Suprapubic skin (tissue), 4 donors: ENCODE measurements around the gene FLNA.

Experiments
- CTCF ChIP-seq, 2 donors: fragments of 200-600 bp in 1 of 2; fragments of 450-650 bp in 1 of 2; sonication (generic) in 1 of 2; IDR thresholded peaks; one replicate each; pipeline ENCODE4 v1.5.1; 2016 to 2019; ENCODE audit warnings: antibody characterized with exemption in 2 of 2, mild to moderate bottlenecking in 1 of 2, moderate library complexity in 1 of 2
- EP300 ChIP-seq: sonication (generic); formaldehyde crosslinking; IDR thresholded peaks from one replicate; pipeline ENCODE4 v1.6.1; 2017; ENCODE audit warnings: antibody characterized with exemption
- POLR2A ChIP-seq, 2 donors: fragments of 450-650 bp; IDR thresholded peaks; one replicate each; pipeline ENCODE4 v1.6.1; 2017; ENCODE audit warnings: antibody characterized with exemption in 2 of 2, mild to moderate bottlenecking in 2 of 2, moderate library complexity in 2 of 2
- POLR2AphosphoS5 ChIP-seq, 3 donors: sonication (generic); formaldehyde crosslinking; IDR thresholded peaks; one replicate each; pipeline ENCODE4 v1.6.1; 2017; ENCODE audit warnings: antibody characterized with exemption in 3 of 3

GRCh38 chrX:154384284-154384892 is 10.0 kb upstream of the FLNA start:
- TF ChIP-seq CTCF (IDR thresholded peaks at IDR 0.05) (no peak), POLR2AphosphoS5 (IDR thresholded peaks at IDR 0.05) (no peak), POLR2A (IDR thresholded peaks at IDR 0.05) (no peak), EP300 (no peak)
